HG03159 (cell line): ENCODE results near the gene MYF5.

Source experiments
- ATAC-seq: cut with Tn5 transposase; IDR thresholded peaks from one replicate; pipeline ENCODE4 v1.9.1; 2021; ENCODE audit warnings: mild to moderate bottlenecking, moderate library complexity; ENCODE audit not compliant: unreplicated experiment

The MYF5 gene

DNA sequence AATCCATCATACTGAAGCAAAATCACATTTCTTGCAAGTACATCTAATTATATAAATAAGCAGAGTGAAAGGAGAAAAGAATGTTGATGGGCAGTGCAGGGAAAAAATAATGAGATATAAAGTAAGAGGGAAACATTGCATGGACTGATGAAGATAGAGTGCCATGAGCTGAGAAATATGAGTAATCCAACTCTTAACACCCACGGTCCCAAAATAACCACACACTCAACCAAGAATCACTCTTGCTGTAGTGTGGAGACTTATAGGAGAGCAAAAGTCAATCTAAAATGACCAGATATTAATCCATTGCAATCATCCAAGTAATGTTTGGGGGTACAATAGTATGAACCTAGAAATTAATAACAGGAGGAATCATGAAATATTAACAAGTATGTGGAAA, 40.2 kb downstream of the MYF5 start:
- no peak for ATAC-seq

GRCh38 chr12:80761838-80762237, 45.1 kb downstream of the MYF5 start:
- no peak for ATAC-seq

GRCh38 chr12:80763874-80764273, 47.2 kb downstream of the MYF5 start:
- no peak for ATAC-seq

- ATAC-seq, result no peak
These were observed 49.5 kb downstream of the MYF5 start for GRCh38 chr12:80766210-80766609.

DNA sequence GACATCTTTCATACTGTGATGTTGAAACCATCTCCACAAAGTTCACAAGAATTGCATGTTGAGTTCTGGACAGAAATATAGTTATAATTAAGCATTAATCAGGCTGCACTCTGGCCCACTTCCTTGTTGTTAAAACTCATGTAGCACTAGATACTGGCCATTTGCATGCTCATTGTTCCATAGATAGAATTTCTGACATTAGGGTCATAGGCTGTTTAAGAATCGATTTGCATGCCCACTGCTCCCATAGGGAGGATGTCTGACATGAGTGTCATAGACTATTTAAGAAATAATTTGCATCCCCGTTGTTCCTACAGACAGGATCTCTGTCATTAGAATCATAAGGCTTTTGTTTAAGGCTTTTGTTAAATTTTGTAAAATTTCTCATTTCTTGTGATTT, 50.2 kb downstream of the MYF5 start:
- ATAC-seq, result peak; percentile 87
